Heart right ventricle (tissue), 16 donors: ENCODE measurements around the gene BCL2L1. TPM values are rescaled to one million over a fixed set of nuclear protein-coding genes. Genes with fewer than 3 reads are reported as not detected.
"Not testable (repeated sequence)": the region's sequence is repeated elsewhere in the genome, so short reads cannot be mapped to it uniquely, and the experiment has no call there.

Experiments used
- ATAC-seq, 8 donors: fragments of 200-7000 bp; cut with Tn5 transposase; one replicate each; pipeline ENCODE4 v1.9.1; 2020; ENCODE audit warnings: mild to moderate bottlenecking in 8 of 8, moderate library complexity in 8 of 8, moderate number of reproducible peaks in 1 of 8
- DNase-seq, 2 donors: peaks; one replicate each; pipeline ENCODE4 v3.0.0-alpha.2; 2020
- H3K27ac ChIP-seq, 10 donors: fragments of 200-600 bp; sonication (generic) in 2 of 10; one replicate each; pipeline versions ENCODE4 v1.5.0 to v1.8.0; 2020 to 2022; ENCODE audit warnings: mild to moderate bottlenecking in 3 of 10
- H3K27me3 ChIP-seq, 7 donors: fragments of 200-600 bp; one replicate each; pipeline ENCODE4 v1.8.0; 2021 to 2022; ENCODE audit warnings: mild to moderate bottlenecking in 2 of 7
- H3K36me3 ChIP-seq, 9 donors: fragments of 200-600 bp; sonication (generic) in 1 of 9; one replicate each; pipeline versions ENCODE4 v1.5.0 to v1.8.0; 2020 to 2022; ENCODE audit warnings: mild to moderate bottlenecking in 2 of 9
- H3K4me1 ChIP-seq, 9 donors: fragments of 200-600 bp; sonication (generic) in 1 of 9; one replicate each; pipeline versions ENCODE4 v1.5.0 to v1.8.0; 2020 to 2022; ENCODE audit warnings: mild to moderate bottlenecking in 4 of 9
- H3K4me3 ChIP-seq, 10 donors: fragments of 200-600 bp; sonication (generic) in 2 of 10; one replicate each; pipeline versions ENCODE4 v1.5.0 to v1.8.0; 2020 to 2022; ENCODE audit warnings: mild to moderate bottlenecking in 7 of 10, moderate library complexity in 2 of 10
- H3K9me3 ChIP-seq, 11 donors: fragments of 200-600 bp in 10 of 11; sonication (generic) in 2 of 11; one replicate each; pipeline versions ENCODE4 v1.5.0 to v1.8.0; 2013 to 2022; ENCODE audit warnings: mild to moderate bottlenecking in 2 of 11, control low read depth in 1 of 11, moderate library complexity in 1 of 11
- CTCF ChIP-seq, 9 donors: fragments of 200-600 bp; sonication (generic) in 2 of 9; IDR thresholded peaks; one replicate each; pipeline versions ENCODE4 v1.5.0 to v1.8.0; 2021 to 2022; ENCODE audit warnings: antibody characterized with exemption in 9 of 9, mild to moderate bottlenecking in 5 of 9, moderate library complexity in 1 of 9
- WGBS, 2 donors: extraction: QIAGEN DNeasy Blood & Tissue Kit; methylation state at CpG; one replicate each; pipeline ENCODE4 v1.1.7; 2013; ENCODE audit warnings: inconsistent platforms in 1 of 2; 5-methylcytosine and 5-hydroxymethylcytosine counted together
- intact Hi-C, 10 donors: fragments of 100-400 bp; cut with DNase I; formaldehyde crosslinking; loops; one replicate each; pipeline versions ENCODE4 v1.11.1 to v1.14.2; 2022
- polyA plus RNA-seq, 2 donors: library from polyadenylated mRNA; stranded (reverse); fragments of 200-250 nt; gene quantifications; one replicate each; pipeline ENCODE4 v1.2.3, GENCODE V29; 2013
- total RNA-seq, 10 donors: library from RNA; stranded (reverse); fragmentation: NEBNext Ultra II Directional in 3 of 10; extraction: Animal tissue kit (Norgen Biotek cat#: 25700) in 3 of 10; gene quantifications; one replicate each; pipeline versions ENCODE4 v1.2.1 to v1.2.4, GENCODE V29; 2021 to 2023
- donor health status: Arrhythmogenic right ventricular cardiomyopathy.
- donor health status: ischemic (EF 13 %, LVEDD 7.1; RV severe dilation, severe dysfunction).
- donor health status: healthy with polysubstance abuse.
- donor health status: DM: no; HTN: yes; CAD: no.
- donor health status: DM: no; HTN: no; CAD: no.
- donor health status: ischemic (EF 25% LVEDD 6.9; RV normal size, moderate dysfunction).
- donor health status: ischemic (EF 25% LVEDD 5.7; RV mildly dilated, moderate dysfunction).
- donor health status: healthy.
- donor health status: DM: yes; HTN: yes; CAD: no.
- donor health status: Ischemic cardiomyopathy.
- donor health status: ischemic (EF 35%, LVEDD 5.7; RV mildly dilated, moderate dysfunction).
- donor health status: nonischemic (EF 11% LVEDD 7.7; RV severe dilation, severe dysfunction).
- donor health status: DM: yes; HTN: yes; CAD: no.
- donor health status: PGD.
- donor health status: ischemic (EF 29% LVEDD 5.4; RV normal size, mild dysfunction).
- donor health status: nonischemic (EF 23%, LVEDD 6.1; RV moderate dilation, normal function).

BCL2L1 gene
- total and polyA plus RNA-seq, 12 donors: 34.7 to 128 (median 45.9) TPM

GRCh38 chr20:31637660-31638059, 85.0 kb downstream of the BCL2L1 start, which contains the start of gene COX4I2:
Gene COX4I2, plus strand, starts transcription at chr20:31637912. Its CDS starts 1,106 bp downstream, at chr20:31639018.
- intact Hi-C loops: no loop called here
- Histone ChIP-seq H3K9me3 (no peaks in the 10 kb centered on the region), H3K4me3 (peak within 1 kb of the TSS in 9 of 10 donors; percentile 28 to 58 (median 41)), H3K4me1 (peaks cover 0 to 14% (median 4%) of the 10 kb centered on the region in 9 donors), H3K27ac (peak within 1 kb of the TSS; percentile 50 to 91 (median 72)), H3K27me3 (peaks cover 0 to 7% (median 5%) of the 10 kb centered on the region in 7 donors), H3K36me3 (no peaks in the 10 kb centered on the region)
- WGBS, 2 donors: 24 to 31% methylated on average over 34 of the region's 34 CpGs
- no peak for TF ChIP-seq CTCF (IDR thresholded peaks at IDR 0.05)
- peak; percentile 61 to 75 (median 70) for ATAC-seq
- DNase-seq: peak; percentile 62 to 67

- Histone ChIP-seq H3K27ac (peak overlapping the region in 1 of 10 donors; percentile 15), H3K27me3 (peaks cover 0 to 7% (median 5%) of the 10 kb centered on the region in 7 donors), H3K9me3 (no peaks in the 10 kb centered on the region), H3K4me1 (peaks cover 0 to 11% (median 4%) of the 10 kb centered on the region in 9 donors), H3K36me3 (no peaks in the 10 kb centered on the region), H3K4me3 (no peak overlapping the region)
- 78 to 83% methylated on average over 14 of the region's 14 CpGs for WGBS, 2 donors
- no peak for TF ChIP-seq CTCF (IDR thresholded peaks at IDR 0.05)
- intact Hi-C loops: no loop called here
- peak; percentile 40 to 47 for DNase-seq
- ATAC-seq: peak in 7 of 8 donors; percentile 28 to 61 (median 47)
These were observed 89.2 kb downstream of the BCL2L1 start for GRCh38 chr20:31633339-31633914.

- Histone ChIP-seq H3K4me3 (no peak overlapping the region), H3K36me3 (no peaks in the 10 kb centered on the region), H3K27ac (peak overlapping the region in 1 of 10 donors; percentile 15), H3K9me3 (no peaks in the 10 kb centered on the region), H3K27me3 (peaks cover 0 to 5% (median 3%) of the 10 kb centered on the region in 7 donors), H3K4me1 (peaks cover 0 to 8% (median 2%) of the 10 kb centered on the region in 9 donors)
- no peak for DNase-seq
- WGBS, 2 donors: 93 to 95% methylated on average over 32 to 40 of the region's 40 CpGs
- intact Hi-C loops: no loop called here
- ATAC-seq: peak in 3 of 8 donors; percentile 3 to 7 (median 7)
- no peak for TF ChIP-seq CTCF (IDR thresholded peaks at IDR 0.05)
These were observed 89.9 kb downstream of the BCL2L1 start for GRCh38 chr20:31632548-31633338.

- H3K36me3 ChIP-seq: no peaks in the 10 kb centered on the region
- no peak for TF ChIP-seq CTCF (IDR thresholded peaks at IDR 0.05)
- H3K27ac ChIP-seq: no peak overlapping the region
- peaks cover 0 to 5% (median 0%) of the 10 kb centered on the region in 9 donors for H3K4me1 ChIP-seq
- H3K4me3 ChIP-seq: no peak overlapping the region
- no peaks in the 10 kb centered on the region for H3K27me3 ChIP-seq
- no peak for DNase-seq
- H3K9me3 ChIP-seq: no peaks in the 10 kb centered on the region
- WGBS, 2 donors: 47 to 57% methylated on average over 2 of the region's 2 CpGs
- intact Hi-C loops: no loop called here
- ATAC-seq: no peak
These were observed 92.4 kb downstream of the BCL2L1 start for GRCh38 chr20:31630187-31630790.

GRCh38 chr20:31628057-31628456, 94.6 kb downstream of the BCL2L1 start:
- intact Hi-C loops, H3K27ac ChIP-seq, H3K9me3 ChIP-seq, DNase-seq, H3K4me3 ChIP-seq, H3K4me1 ChIP-seq, H3K36me3 ChIP-seq, ATAC-seq, H3K27me3 ChIP-seq: not testable (repeated sequence)
- WGBS, 2 donors: 67 to 79% methylated on average over 2 of the region's 2 CpGs

- H3K27ac ChIP-seq, intact Hi-C loops, H3K4me3 ChIP-seq, DNase-seq, ATAC-seq, H3K36me3 ChIP-seq, H3K27me3 ChIP-seq, H3K9me3 ChIP-seq: not testable (repeated sequence)
- H3K4me1 ChIP-seq: peaks cover 0 to 17% (median 10%) of the 10 kb centered on the region in 9 donors
- 92 to 96% methylated on average over 8 of the region's 8 CpGs for WGBS, 2 donors
These were observed 96.1 kb downstream of the BCL2L1 start for GRCh38 chr20:31626534-31626933.

- H3K36me3 ChIP-seq, H3K27me3 ChIP-seq, intact Hi-C loops, DNase-seq, H3K9me3 ChIP-seq, H3K4me3 ChIP-seq, ATAC-seq: not testable (repeated sequence)
- peaks cover 0 to 20% (median 10%) of the 10 kb centered on the region in 9 donors for H3K4me1 ChIP-seq
- H3K27ac ChIP-seq: peak overlapping the region in 2 of 10 donors; percentile 48 to 72
- WGBS, 2 donors: 94 to 96% methylated on average over 6 of the region's 6 CpGs
These were observed 99.6 kb downstream of the BCL2L1 start for GRCh38 chr20:31623123-31623505.
